Measurements from ENCODE around the gene ZSWIM6. TPM values are rescaled to one million over a fixed set of nuclear protein-coding genes. Genes with fewer than 3 reads are reported as not detected.
"Not testable (repeated sequence)": the region's sequence is repeated elsewhere in the genome, so short reads cannot be mapped to it uniquely, and the experiment has no call there.

Gene ZSWIM6
- total RNA-seq, 1 donor from 2014 or later, result 6.6 TPM

GRCh38 chr5:61394793-61395192 is 62.7 kb downstream of the ZSWIM6 start:
- ATAC-seq (ENCODE audit: poor library complexity) (no peak), DNase-seq (no peak)
- intact Hi-C loops (cut with DNase I), result no loop called here

DNA sequence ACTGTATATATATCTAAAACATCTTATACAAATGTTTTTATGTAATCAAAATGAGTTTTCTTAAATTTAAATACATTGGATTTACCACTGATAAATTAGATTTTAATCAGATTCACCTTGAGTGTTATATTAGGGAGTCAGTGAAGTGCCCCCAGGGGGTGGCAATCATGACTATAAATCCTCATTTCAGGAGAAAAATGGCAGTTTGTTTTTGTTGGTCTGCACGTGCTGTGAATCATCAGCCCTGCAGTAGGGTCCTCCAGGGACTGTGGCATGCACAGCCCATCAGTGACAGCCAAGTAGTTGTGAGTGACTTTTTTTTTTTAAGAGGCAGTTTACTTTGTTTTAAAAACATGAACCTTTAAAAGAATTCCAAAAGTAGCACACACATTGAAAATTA is 65.2 kb downstream of the ZSWIM6 start:
- no peak for DNase-seq
- no peak for ATAC-seq (ENCODE audit: poor library complexity)
- intact Hi-C loops (cut with DNase I), result no loop called here

DNA sequence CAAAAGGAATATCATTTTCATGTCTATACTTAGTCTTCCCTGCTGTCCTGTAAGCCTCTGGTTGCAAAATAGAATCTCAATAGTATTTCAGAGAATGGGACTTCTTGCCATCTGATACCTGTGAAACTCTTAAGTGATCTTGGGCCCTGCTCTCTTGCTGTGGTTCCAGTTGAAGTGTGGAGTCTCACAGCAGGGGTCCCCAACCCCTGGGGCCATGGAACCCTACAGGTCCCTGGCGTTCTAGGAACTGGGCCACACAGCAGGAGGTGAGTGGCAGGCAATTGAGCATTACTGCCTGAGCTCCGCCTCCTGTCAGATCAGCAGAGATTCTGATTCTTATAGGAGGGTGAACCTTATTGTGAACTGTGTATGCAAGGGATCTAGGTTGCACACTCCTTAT is 65.9 kb downstream of the ZSWIM6 start:
- intact Hi-C loops (cut with DNase I), result no loop called here
- ATAC-seq (ENCODE audit: poor library complexity) (no peak), DNase-seq (no peak)

DNA sequence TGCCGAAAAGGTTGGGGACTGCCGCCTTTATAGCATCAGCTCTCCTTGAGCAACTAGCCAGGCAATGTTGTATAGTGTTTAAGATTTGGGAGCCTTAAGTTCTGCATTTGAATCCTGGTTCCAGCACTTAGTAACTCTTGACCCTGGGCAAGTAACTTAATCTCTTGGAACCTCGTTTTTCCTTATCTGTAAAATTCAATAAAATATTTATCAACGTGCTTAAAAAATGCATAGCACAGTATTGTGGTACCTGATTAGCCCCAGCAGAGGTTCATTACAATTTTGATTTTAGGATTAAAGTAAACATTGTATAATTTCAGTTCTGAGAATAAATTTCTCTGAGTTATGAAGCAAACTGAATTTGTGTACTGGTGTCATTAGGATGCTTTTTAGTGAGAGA is 66.4 kb downstream of the ZSWIM6 start:
- no peak for ATAC-seq (ENCODE audit: poor library complexity)
- no peak for DNase-seq
- intact Hi-C loops (cut with DNase I), result no loop called here

- ATAC-seq (ENCODE audit: poor library complexity) (no peak), DNase-seq (no peak)
- intact Hi-C loops (cut with DNase I), result no loop called here
Observed at GRCh38 chr5:61399679-61400078, 67.6 kb downstream of the ZSWIM6 start.

GRCh38 chr5:61401726-61402125 is 69.7 kb downstream of the ZSWIM6 start:
- ATAC-seq (ENCODE audit: poor library complexity) (peak; percentile 75), DNase-seq (no peak)
- intact Hi-C loops (cut with DNase I), result no loop called here

DNA sequence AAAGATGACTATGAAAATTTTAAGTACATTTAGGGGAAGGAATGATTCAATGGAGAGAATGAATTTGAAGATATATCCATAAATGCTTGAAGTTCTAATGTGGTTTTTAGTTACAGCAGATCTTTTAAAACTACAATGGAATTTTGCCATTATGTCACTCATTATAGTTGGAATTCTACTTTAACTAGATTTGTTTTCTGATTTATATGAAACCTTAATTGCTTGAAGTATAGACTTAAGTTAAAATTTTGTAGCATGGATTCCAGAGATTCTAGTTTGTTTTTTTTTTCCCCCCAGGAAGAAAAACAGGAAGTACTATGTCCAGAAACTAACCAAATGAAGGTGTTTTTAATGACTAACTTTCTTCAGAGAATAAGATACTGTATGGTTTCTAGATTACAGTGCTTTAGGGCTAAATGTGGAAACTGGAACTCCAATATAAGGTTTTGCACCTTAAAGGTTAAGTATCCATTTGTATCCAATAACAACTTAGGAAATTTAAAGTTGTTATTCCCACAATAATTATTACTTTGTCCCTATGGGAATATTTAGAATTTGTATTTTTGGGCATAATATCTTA is 70.3 kb downstream of the ZSWIM6 start:
- intact Hi-C loops (cut with DNase I), result no loop called here
- no peak for ATAC-seq (ENCODE audit: poor library complexity)

DNA sequence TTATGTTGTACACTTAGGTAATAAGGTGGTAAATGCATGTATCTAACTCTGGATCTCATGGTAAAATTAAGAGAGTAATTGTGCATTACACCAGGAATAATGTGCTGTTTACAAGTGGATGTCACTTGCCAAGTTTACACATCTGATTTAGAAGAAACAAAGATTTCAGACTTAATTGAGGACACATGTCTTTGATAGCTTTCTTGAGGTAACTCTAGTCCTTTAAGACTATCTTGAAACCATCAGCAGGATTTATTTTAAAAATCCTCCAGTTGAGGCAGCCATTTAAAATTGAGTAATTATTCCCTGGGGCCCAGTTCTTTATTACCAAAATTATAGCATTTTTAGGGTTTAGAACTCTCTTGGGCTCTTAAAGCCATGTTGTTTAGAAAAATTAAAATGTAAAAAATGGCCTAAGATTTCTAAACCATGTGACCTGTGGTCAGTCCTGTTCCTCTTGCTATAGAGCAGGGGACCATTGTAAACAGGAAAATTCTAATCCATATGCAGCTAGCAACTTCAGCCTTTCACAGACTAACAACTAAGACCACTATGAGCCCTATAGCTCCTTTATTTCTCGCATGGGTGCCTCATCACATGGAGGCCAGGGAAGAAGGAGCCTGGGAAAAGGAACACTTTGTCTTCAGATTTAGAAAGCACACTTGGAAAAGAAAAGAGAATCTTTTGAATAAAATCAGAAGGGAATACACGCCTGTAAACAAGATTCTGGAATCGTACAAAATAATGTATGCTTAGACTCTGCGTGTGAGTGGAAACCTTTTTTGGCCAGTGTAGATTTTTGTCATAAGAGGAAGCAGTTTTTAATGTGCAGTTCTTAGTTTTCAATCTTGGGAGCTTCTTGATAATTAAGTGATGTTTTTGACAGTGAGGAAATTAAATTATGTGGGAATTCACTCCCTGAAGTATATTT is 71.2 kb downstream of the ZSWIM6 start:
- ATAC-seq (ENCODE audit: poor library complexity) (no peak), DNase-seq (no peak)
- intact Hi-C loops (cut with DNase I), result no loop called here

More for the DNA sequence above, 70.3 kb downstream of the ZSWIM6 start:
- no peak for DNase-seq

- DNase-seq, result no peak
- intact Hi-C loops (cut with DNase I), result loop anchor here (5.0 kb wide), 1 partner anchor 73 kb away; the partner anchor contains the start of gene ZSWIM6
Observed at GRCh38 chr5:61405511-61406295, 73.6 kb downstream of the ZSWIM6 start.

DNA sequence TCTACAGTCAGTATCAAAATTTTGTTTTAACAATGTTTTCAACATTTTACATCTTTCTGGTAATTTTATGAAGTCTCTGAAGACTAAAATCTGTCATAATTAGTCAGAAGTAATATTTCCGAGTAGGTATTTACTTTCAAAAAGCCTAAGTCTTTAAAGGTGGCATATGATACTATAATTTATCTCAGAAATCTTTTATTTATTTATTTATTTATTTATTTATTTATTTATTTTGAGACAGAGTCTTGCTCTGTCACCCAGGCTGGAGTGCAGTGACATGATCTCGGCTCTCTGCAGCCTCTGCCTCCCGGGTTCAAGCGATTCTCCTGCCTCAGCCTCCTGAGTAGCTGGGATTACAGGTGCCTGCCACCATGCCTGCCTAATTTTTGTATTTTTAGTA is 74.4 kb downstream of the ZSWIM6 start:
- ATAC-seq (ENCODE audit: poor library complexity); DNase-seq: not testable (repeated sequence)
- intact Hi-C loops (cut with DNase I), result loop anchor here (5.0 kb wide), 1 partner anchor 74 kb away; the partner anchor contains the start of gene ZSWIM6

More at GRCh38 chr5:61405511-61406295, 73.6 kb downstream of the ZSWIM6 start:
- ATAC-seq (ENCODE audit: poor library complexity), result no peak

DNA sequence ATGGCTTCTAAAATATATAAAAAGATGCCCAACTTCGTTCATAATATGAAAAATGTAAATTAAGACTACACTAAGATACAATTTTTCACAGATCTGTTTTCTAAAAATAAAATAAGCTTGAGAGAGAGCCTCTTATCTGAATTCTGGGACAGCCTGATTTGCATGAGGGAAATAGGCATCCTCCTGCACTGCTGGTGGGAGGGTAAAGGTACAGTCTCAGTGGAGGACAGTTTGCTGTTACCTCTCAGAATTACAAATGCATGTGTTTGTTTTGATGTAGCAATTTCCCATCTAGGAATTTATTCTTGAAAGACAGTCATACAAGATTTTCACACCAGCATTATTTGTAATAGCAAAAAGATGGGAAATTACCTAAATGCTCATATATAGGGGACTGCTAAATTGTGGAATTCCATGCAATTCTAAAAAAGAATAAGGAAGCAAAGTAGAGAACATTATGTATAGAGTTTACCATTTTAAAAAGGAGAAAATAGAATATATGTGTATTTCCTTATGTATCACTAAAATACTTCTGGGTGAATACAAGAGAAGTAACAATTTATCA is 75.7 kb downstream of the ZSWIM6 start:
- no peak for ATAC-seq (ENCODE audit: poor library complexity)
- intact Hi-C loops (cut with DNase I), result loop anchor here (5.0 kb wide), 1 partner anchor 75 kb away; the partner anchor contains the start of gene ZSWIM6
- no peak for DNase-seq

- ATAC-seq (ENCODE audit: poor library complexity) (peak; percentile 100), DNase-seq (peak; percentile 100)
- intact Hi-C loops (cut with DNase I), result loop anchor here (5.0 kb wide), 1 partner anchor 76 kb away; the partner anchor contains the start of gene ZSWIM6
Observed at GRCh38 chr5:61408476-61409168, 76.6 kb downstream of the ZSWIM6 start.

- ATAC-seq (ENCODE audit: poor library complexity), result no peak
- intact Hi-C loops (cut with DNase I), result loop anchor here (5.0 kb wide), 1 partner anchor 77 kb away; the partner anchor contains the start of gene ZSWIM6
- DNase-seq, result no peak
Observed at GRCh38 chr5:61409568-61409967, 77.5 kb downstream of the ZSWIM6 start.

DNA sequence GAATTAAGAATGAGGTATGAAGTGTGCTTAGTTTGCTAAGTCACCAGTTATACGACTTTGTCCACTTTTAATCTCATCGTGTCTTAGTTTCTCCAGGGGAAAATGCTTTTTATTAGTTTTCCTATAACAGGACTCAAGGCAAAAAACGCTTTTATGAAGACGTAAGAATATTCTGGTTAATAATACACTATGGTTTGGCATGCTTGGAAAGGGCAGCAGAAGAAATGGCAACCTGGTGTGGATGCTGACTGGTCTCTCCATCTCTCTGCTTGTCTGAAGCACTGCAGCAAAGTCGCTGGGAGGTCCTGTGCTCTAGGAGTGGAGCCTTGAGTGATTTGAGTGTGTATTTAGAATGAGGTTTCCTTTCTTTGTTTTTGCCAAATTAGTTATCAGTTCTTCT is 78.8 kb downstream of the ZSWIM6 start:
- no peak for ATAC-seq (ENCODE audit: poor library complexity)
- intact Hi-C loops (cut with DNase I), result no loop called here

DNA sequence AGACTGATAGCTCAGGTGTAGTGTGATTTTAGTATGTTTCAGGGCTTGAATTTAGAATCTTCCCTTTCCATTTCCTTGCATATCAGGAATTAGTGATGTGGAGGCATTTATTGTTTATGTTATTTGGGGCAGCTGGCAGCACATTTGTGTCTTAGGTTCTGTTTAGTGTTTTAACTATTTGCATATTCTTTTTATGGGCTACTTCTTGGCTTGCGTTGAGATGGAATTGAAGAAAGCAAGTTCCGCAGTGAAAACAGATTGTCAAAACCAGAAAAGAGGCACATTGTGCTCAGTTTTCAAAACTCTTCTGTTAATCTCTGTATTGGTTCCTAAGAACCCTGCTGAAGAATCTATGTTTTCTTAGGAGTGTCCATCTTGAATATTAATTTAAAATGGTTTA is 80.3 kb downstream of the ZSWIM6 start:
- intact Hi-C loops (cut with DNase I), result no loop called here
- ATAC-seq (ENCODE audit: poor library complexity) (no peak), DNase-seq (no peak)

More for the DNA sequence above, 78.8 kb downstream of the ZSWIM6 start:
- DNase-seq, result no peak

GRCh38 chr5:61413205-61413604 is 81.1 kb downstream of the ZSWIM6 start:
- intact Hi-C loops (cut with DNase I); ATAC-seq (ENCODE audit: poor library complexity): not testable (repeated sequence)

GRCh38 chr5:61414806-61415205 is 82.7 kb downstream of the ZSWIM6 start:
- no peak for ATAC-seq (ENCODE audit: poor library complexity)
- intact Hi-C loops (cut with DNase I), result no loop called here
- DNase-seq, result no peak

More at GRCh38 chr5:61413205-61413604, 81.1 kb downstream of the ZSWIM6 start:
- not testable (repeated sequence) for DNase-seq

GRCh38 chr5:61416010-61416409 is 84.0 kb downstream of the ZSWIM6 start:
- intact Hi-C loops (cut with DNase I), result no loop called here
- DNase-seq, result no peak
- ATAC-seq (ENCODE audit: poor library complexity), result no peak
